Epithelial cell of alveolus of lung (primary cell): ENCODE measurements around the gene NLRP14. TPM values are rescaled to one million over a fixed set of nuclear protein-coding genes. Genes with fewer than 3 reads are reported as not detected.

Source experiments
- total RNA-seq: library from RNA; depleted of rRNA; stranded (reverse); fragments of >200 nt; gene quantifications from 2 replicates; pipeline ENCODE4 v1.2.1, GENCODE V29; 2015

Gene NLRP14
- under 0.01 TPM in 1 of 2 replicates, not detected in the other for total RNA-seq

DNA sequence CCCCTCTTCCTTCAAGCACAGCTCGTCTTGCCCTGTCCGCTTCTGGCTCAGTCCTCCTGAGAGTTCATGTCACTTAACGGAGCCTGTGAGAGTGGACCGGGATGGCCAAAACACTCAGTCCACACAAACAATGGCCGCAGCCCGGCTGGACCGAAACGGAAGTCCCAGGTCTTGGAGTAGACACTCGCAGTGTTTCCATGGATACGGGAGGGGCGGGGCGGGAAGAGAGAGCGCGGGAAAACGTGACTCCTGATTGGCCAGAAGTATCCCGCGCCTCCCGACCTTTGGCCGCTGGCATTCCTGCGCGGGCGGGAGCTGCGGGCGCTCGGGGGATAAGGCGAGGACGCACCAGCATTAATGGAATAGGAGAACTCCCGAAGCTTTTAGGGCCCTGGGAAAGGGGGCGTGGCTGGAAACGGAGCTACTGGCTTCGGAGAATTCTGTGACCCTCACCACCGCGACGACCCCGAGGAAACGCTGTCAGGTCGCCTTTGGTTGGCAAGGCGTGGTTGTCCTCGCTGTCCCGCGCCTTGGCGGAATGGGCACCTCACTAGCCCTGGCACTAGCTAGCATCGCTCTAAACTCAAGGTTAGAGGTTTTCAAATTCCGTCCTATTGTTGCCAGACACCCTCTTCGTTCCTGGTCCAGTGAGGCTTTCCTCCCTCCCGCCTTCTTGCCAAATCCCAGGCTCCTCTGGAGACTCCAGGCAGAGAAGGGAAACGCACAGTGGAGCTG is at the start of gene NLRP14, which contains the start of gene ZNF214:
Gene NLRP14 (plus strand): TSS at position 297 of the 735 bp plus-strand sequence. CDS start 18,108 bp downstream, outside the sequence.
Gene ZNF214 (minus strand): TSS at position 164 of the 735 bp plus-strand sequence. CDS start 17,511 bp downstream, outside the sequence.

DNA sequence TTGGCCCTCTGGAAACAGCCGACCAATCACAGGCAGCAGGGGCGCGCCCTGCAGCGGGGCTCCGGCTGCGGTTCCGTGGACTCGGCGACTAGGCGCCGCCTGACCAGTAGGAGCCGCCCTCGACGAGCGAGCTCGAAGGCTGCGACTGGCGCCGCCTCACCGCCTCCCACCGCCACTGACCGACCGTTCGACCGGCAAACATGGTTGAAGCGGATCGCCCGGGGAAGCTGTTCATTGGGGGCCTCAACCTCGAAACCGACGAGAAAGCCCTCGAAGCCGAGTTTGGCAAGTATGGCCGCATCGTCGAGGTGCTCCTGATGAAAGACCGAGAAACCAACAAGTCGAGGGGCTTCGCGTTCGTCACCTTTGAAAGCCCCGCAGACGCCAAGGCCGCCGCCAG is 68.6 kb downstream of the NLRP14 start, which contains the start of gene RBMXL2:
Gene RBMXL2 (plus strand): TSS at position 78 of the 400 bp plus-strand sequence. CDS start 123 bp downstream, at position 201.

Other genes starting within 250 kb of the NLRP14 start
- not detected in 2 replicates for gene OR2AG2, start 248.5 kb upstream of the NLRP14 start, total RNA-seq
- not detected in 2 replicates for gene OR2AG1, start 237.5 kb upstream of the NLRP14 start, total RNA-seq
- 0.24 TPM in 1 of 2 replicates, not detected in the other for gene OR6A2, start 220.8 kb upstream of the NLRP14 start, total RNA-seq
- not detected in 2 replicates for gene OR10A5, start 174.8 kb upstream of the NLRP14 start, total RNA-seq
- not detected in 2 replicates for gene OR10A2, start 157.4 kb upstream of the NLRP14 start, total RNA-seq
- gene OR10A4, start 143.9 kb upstream of the NLRP14 start, total RNA-seq, result not detected in 2 replicates
- gene OR2D2, start 128.0 kb upstream of the NLRP14 start, total RNA-seq, result 0.32 TPM in 1 of 2 replicates, not detected in the other
- not detected in 2 replicates for gene OR2D3, start 99.5 kb upstream of the NLRP14 start, total RNA-seq
- 0.80 and 3.0 TPM in 2 replicates for gene ZNF215, start 94.1 kb upstream of the NLRP14 start, total RNA-seq
- 1.8 and 4.9 TPM in 2 replicates for gene ZNF214, start 133 bp upstream of the NLRP14 start, total RNA-seq
- gene RBMXL2, start 68.5 kb downstream of the NLRP14 start, total RNA-seq, result not detected in 2 replicates
- not detected in 2 replicates for gene SYT9, start 231.4 kb downstream of the NLRP14 start, total RNA-seq